Stimulated activated CD4-positive, alpha-beta T cell treated with anti-CD3 and anti-CD28 coated beads, Interleukin-4, amount 100 ng/mL, for 24 hours (primary cell): Measurements from ENCODE around the gene JUP.
"Not testable (repeated sequence)": the region's sequence is repeated elsewhere in the genome, so short reads cannot be mapped to it uniquely, and the experiment has no call there.

Experiments used
- DNase-seq: peaks from one replicate; pipeline ENCODE4 v3.0.0-alpha.2; 2020

The JUP gene

GRCh38 chr17:41777574-41778188 is 8.8 kb downstream of the JUP start:
- DNase-seq = no peak

GRCh38 chr17:41777157-41777573 is 9.3 kb downstream of the JUP start:
- DNase-seq = no peak

- not testable (repeated sequence) for DNase-seq
These were observed 10.1 kb downstream of the JUP start for GRCh38 chr17:41776262-41776900.

GRCh38 chr17:41775394-41776226 is 10.9 kb downstream of the JUP start:
- no peak for DNase-seq

- DNase-seq = no peak
These were observed 12.7 kb downstream of the JUP start for GRCh38 chr17:41773731-41774193.

- no peak for DNase-seq
These were observed 13.3 kb downstream of the JUP start for GRCh38 chr17:41773190-41773588.

GRCh38 chr17:41772586-41773189 is 13.8 kb downstream of the JUP start:
- DNase-seq = no peak

GRCh38 chr17:41772218-41772585 is 14.3 kb downstream of the JUP start:
- DNase-seq = no peak

GRCh38 chr17:41771389-41772206 is 14.9 kb downstream of the JUP start:
- no peak for DNase-seq

GRCh38 chr17:41769985-41770384 is 16.5 kb downstream of the JUP start:
- no peak for DNase-seq

- DNase-seq = no peak
These were observed 17.1 kb downstream of the JUP start for GRCh38 chr17:41769346-41769862.

GRCh38 chr17:41768682-41769288 is 17.7 kb downstream of the JUP start:
- no peak for DNase-seq

GRCh38 chr17:41767324-41768042 is 19.0 kb downstream of the JUP start:
- no peak for DNase-seq

- no peak for DNase-seq
These were observed 20.4 kb downstream of the JUP start for GRCh38 chr17:41766135-41766534.

GRCh38 chr17:41763327-41763726 is 23.2 kb downstream of the JUP start:
- no peak for DNase-seq

- DNase-seq = no peak
These were observed 23.7 kb downstream of the JUP start for GRCh38 chr17:41762841-41763240.

GRCh38 chr17:41762391-41762790 is 24.1 kb downstream of the JUP start:
- no peak for DNase-seq

- no peak for DNase-seq
These were observed 25.6 kb downstream of the JUP start for GRCh38 chr17:41760878-41761277.

- DNase-seq = no peak
These were observed 27.9 kb downstream of the JUP start for GRCh38 chr17:41758601-41759000.

- DNase-seq = no peak
These were observed 32.4 kb downstream of the JUP start for GRCh38 chr17:41754066-41754465.

- DNase-seq = no peak
These were observed 35.2 kb downstream of the JUP start for GRCh38 chr17:41751288-41751687.
